DMS 273 (cell line): Measurements from ENCODE around the gene PLS3.
A peak's percentile ranks its signal among the peaks of the same experiment; 100 is the strongest.
"Not testable (repeated sequence)": the region's sequence is repeated elsewhere in the genome, so short reads cannot be mapped to it uniquely, and the experiment has no call there.

Source experiments
- DNase-seq: peaks from one replicate; lab custom pipeline; 2025; ENCODE audit not compliant: unreplicated experiment; lab: John Stamatoyannopoulos, UW

The PLS3 gene

DNA sequence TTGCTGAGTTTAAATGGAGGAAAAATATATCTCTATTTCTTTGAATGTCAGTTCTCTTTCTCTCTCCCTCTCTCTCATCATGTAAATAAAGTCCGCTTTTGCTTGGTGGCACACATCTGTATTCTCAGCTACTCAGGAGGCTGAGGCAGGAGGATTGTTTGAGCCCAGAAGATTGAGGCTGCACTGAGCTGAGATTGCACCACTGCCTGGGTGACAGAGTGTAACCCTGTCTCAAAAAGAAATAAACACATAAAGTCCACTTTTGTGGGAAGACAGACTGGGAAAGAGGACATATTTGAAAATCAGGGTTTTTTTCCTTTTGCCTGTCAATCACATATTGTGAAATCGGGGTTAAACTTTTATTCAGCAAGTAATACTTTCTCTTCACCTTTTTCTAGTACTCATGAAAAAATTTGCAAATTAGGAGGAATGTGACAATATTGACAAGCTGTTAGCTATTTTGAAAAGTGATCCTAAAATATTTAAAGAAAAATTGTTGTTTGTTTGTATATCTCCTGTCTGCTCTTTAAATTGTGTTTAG, 42.6 kb downstream of the PLS3 start:
- no peak for DNase-seq

- DNase-seq: no peak
Measured at GRCh38 chrX:115606861-115607260, 45.9 kb downstream of the PLS3 start.

DNA sequence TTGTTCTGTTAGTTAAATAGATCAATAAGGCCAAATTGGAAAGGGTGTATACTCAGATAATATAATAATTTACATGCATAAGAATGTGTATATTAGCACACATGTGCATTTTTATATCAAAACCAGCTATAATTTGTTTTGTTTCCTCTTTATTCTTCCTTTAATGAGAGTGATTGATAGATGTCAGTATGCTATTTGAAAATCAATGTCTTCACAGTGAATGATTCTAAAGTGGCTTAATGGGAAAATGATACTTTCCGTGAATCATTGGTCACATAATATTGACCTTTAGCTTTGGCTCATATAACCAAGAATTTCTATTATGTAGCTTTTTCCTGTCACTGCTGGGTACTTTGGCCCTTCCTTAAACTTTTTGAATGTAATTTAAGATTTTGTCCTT, 48.6 kb downstream of the PLS3 start:
- no peak for DNase-seq

- DNase-seq: no peak
Measured at GRCh38 chrX:115616943-115617563, 56.1 kb downstream of the PLS3 start.

DNA sequence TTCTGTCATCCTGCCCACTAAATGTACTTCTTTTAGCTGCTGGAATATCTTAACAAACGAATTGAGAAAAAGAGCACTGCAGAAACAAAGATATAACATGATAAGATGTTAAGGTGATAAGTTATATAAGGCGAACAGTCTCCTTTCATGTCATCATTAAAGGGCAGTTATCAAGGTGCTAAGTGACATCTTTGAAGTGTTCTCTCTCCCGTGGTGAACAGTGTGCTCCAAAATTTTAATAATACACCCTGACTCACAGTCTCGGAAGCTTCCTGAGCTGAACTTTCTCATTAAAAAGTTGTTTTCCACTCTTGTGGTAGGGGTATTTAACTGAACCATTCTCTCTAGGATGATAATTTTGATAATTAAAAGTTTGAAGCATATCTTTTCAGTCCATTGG, 61.6 kb downstream of the PLS3 start:
- no peak for DNase-seq

DNA sequence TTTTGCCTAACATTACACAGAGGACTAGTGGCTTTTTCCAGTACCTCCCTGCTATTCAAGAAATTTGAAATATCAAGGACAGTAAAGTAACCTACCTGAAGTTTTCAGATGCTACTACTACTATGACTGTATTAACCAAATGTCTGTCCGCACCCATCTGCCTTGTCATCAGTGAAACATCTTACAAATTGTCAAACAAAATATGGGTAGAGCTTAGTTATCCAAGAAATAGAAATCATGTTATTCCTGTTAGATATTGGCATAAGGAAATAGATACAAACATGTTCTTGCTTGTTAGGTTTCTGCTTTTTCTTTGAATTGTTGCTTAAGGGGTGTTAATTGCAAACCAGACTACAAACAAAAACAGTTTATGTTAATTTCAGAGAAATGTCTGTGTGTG, 63.9 kb downstream of the PLS3 start:
- DNase-seq: no peak

DNA sequence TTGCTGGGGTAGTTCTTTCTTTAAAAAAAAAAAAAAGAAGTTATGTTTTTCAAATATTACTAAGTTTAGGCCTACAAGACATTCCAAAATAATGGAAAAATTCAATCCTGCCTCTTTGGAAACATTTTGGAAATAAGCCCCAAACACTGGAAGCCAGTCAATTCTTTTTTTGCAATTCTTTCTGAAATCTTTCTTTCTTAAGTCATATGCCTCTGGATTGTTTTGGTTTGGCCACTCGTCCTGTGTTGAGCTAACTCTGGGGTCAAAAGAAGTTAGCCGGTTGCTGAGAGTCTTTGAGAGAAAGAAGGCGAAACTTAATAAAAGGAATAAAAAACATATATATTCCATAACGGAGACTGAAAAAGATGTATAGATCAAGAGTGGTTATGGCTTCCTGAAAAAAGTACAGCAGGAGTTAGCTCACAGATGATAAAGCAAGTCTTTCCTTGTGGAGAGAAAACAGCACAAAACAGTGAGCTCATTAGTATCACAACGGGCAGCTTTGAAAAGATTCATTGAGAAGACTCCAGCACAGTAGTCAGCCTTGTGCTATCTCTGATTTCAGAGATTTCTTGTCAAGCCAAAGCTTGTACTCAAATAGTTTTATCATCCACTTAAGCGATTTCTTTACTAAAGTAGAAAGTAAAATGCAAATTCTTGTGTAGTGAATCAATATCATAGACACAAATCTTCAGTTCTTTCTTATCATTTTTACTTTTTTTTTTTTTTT, 64.8 kb downstream of the PLS3 start:
- DNase-seq: no peak

GRCh38 chrX:115630204-115630603, 69.2 kb downstream of the PLS3 start:
- DNase-seq: no peak

- DNase-seq: no peak
Measured at GRCh38 chrX:115632455-115632854, 71.5 kb downstream of the PLS3 start.

- DNase-seq: not testable (repeated sequence)
Measured at GRCh38 chrX:115633397-115633796, 72.4 kb downstream of the PLS3 start.

DNA sequence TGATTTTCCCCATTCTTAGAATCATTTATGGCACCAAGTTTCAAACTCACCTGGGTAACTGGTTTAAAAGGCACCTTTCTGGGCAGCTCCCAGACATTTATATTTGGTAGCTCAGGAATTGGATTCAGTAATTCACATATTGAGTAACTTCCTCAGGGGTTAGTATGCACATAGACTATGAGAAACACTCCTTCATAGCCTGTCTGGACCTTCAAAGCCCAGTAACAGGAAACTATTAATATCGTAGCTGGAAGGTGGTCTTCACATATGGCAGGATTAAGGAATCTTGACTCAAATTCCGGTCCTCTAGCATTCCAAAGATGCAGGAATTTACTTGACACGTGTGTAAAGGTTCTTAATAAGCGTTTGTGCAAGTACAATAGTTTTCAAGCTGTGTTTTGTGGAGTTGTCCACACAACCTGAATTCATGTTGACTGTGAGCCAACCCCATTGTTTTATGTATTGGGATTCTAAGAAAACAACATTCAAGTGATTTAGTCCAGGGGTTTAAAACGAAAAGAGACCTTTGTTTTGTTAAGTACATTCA, 78.4 kb downstream of the PLS3 start:
- DNase-seq: no peak

GRCh38 chrX:115642311-115642710, 81.3 kb downstream of the PLS3 start:
- DNase-seq: no peak

DNA sequence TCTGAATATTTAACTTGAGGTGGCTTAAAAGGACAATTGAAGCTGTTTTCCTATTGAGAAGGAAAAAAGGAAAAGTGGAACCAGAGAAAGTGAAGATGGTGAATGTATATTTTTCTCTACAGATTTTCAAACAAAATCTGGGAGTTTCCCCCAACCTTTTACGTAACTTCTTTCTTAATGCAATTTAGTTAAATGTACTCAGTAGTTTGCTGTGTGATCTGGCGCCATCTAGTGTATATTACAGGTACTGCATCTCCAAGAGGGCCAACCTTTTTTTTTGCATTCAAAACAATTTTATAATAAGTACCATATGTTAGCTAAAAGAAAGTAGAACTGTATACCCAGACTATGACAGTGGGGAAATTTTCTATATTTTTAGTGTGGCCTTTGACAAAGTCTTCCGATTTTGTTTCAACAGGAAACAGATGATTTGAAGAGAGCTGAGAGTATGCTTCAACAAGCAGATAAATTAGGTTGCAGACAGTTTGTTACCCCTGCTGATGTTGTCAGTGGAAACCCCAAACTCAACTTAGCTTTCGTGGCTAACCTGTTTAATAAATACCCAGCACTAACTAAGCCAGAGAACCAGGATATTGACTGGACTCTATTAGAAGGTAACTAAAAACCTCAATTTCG, 82.0 kb downstream of the PLS3 start:
- DNase-seq: peak; percentile 73

DNA sequence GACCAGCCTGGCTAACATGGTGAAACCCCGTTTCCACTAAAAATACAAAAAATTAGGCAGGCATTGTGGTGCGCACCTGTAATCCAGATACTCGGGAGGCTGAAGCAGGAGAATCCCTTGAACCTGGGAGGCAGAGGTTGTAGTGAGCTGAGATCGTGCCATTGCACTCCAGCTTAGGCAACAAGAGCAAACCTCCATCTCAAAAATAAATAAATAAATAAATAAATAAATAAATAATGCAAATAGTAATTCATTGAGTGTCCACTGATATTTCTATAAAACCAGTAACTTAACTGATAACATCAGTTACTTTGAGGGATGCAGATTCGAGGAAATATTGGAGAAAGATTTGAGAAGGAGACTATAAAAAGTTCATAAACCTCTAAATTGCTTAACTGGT, 83.4 kb downstream of the PLS3 start:
- DNase-seq: not testable (repeated sequence)

- DNase-seq: no peak
Measured at GRCh38 chrX:115649461-115650063, 88.6 kb downstream of the PLS3 start.

DNA sequence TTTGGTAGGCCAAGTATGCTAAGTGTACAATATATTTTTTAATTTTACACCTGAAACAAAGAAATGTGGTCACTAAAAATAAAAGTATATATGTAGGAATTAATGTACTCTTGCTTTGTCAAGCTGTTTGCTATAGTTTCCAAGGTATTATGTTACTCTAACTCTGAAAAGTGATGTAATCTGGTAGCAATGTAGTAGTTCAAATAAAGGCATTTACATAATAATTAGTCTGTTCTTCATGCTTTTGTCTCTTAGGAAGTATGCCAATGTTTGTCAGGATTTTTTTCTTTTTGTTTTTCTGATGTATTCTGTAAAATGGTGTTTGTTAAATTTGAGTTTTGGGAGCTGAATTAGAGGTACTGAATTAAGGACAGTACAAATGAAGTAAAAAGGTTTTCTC, 89.5 kb downstream of the PLS3 start:
- no peak for DNase-seq

DNA sequence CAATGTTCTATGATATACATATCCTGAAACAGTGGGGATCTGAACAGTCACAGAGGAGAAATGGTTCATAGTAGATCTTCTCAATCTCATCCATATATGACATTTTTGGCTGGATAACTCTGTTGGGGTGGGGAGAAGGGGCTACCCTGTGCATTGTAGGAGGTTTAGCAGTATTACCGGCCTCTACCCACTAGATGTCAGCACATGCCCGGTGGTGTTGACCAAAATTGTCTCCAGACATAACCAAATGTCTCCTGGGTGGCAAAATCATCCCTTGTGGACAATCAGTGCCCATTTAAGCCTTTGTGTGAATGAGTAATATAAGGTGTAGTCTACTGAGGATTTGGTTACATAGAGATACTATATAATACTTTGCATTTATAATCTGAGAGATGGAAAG, 89.9 kb downstream of the PLS3 start:
- peak; percentile 74 for DNase-seq

- no peak for DNase-seq
Measured at GRCh38 chrX:115652221-115652620, 91.2 kb downstream of the PLS3 start.

DNA sequence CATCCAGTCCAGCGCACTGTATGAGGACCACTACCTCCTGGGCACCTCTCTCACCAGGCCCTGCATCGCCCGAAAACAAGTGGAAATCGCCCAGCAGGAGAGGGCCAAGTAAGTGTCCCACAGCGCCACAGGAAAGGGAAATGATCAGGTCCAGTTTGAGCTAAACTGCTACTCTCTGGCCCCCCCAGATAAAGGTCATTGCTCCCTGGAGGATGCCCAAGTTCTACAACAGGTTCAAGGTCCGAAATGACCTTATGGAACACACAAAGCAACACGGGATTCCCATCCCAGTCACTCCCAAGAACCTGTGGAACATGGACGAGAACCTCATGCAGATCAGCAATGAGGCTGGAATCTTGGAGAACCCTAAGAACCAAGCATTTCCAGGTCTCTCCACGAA, 104.1 kb downstream of the PLS3 start:
- no peak for DNase-seq

DNA sequence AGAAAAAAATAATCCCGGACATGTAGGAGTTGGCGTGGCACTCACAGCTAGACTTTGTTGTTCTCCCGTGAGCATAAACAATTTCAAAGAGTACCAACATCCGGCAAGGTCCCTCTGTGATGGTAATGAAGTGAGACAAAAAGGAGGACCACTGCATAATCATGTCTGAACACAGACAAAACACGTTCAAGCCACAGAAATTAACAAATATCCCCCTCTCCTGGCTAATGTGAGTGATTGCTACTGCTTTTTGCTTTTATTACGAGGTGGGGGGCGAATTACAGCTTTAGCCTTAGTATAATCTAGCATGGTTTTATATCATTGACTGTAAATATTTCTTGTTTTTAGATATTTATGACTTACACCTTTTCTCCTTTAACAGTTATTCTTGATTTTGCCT, 118.5 kb downstream of the PLS3 start:
- DNase-seq: peak; percentile 68

- DNase-seq: no peak
Measured at GRCh38 chrX:115687595-115687994, 126.6 kb downstream of the PLS3 start.
